Fibroblast of skin of right quadriceps (primary cell): ENCODE results near the gene LYPD6B.

Experiments
- DNase-seq: peaks from one replicate; pipeline ENCODE4 v3.0.0-alpha.2; 2013

LYPD6B gene

GRCh38 chr2:149015501-149015900 lies 23.0 kb upstream of the LYPD6B start:
- DNase-seq: no peak

GRCh38 chr2:149015926-149016563 lies 22.5 kb upstream of the LYPD6B start:
- no peak for DNase-seq

DNA sequence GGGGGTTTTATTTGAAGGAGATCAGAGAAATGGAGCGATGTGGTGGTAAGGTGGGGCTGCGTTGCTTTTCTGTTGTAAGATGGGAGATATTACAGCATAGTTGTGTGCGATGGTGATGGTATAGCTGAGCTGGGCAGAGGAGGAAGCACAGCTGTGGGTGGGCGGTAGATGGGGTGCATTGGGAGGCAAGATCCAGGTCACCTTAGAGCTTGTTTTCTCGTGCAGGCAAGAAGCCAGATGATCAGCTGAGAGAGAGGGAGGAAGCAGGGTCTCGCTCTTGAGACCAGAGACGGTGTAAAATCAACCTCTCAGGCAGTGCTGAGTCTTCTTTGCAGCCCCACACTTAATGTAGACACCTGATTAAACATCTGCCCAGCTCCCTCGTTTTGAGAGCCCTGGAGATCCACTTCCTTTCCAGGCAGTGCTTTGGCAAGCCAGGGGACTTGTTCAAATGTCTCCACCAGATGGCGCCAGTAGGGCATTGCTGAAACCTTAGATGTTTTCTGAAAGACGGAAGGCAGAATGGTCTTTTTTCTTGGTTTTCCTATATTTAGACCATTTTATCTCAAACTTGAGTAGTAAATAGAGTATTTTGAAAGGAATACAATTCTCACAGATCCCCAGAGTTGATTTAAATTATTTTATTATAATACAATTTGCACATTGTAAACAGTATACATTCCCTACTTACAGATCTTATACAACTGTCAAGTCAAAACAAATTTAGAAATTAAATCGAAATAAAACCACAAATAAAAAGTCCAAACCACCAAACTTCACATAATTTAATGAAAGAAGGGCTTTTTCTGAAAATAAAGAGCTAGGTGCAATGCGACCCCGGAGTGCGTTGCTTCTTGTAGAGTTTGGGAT lies 21.1 kb upstream of the LYPD6B start:
- peak; percentile 74 for DNase-seq

GRCh38 chr2:149018981-149019380 lies 19.5 kb upstream of the LYPD6B start:
- no peak for DNase-seq

DNA sequence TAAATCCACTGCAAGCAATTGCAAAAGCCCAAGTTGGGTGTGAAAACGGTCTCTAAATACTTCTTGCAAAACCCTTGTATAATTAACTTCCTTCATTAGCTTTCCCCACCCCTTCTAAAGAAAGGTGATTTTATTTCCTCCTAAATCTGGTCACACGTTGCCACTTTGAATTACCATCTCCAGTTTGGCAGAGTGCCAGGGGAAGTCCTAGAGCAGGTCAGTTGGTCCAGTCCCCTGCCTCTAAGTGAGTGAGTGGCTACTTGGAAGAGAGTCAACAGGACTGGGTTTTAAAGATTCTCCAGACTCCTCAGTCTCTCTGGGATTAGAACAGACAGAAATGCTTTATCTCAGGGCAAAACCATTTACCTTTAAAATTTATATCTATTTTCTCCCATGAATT lies 18.7 kb upstream of the LYPD6B start:
- DNase-seq: no peak

GRCh38 chr2:149020432-149020851 lies 18.1 kb upstream of the LYPD6B start:
- no peak for DNase-seq

DNA sequence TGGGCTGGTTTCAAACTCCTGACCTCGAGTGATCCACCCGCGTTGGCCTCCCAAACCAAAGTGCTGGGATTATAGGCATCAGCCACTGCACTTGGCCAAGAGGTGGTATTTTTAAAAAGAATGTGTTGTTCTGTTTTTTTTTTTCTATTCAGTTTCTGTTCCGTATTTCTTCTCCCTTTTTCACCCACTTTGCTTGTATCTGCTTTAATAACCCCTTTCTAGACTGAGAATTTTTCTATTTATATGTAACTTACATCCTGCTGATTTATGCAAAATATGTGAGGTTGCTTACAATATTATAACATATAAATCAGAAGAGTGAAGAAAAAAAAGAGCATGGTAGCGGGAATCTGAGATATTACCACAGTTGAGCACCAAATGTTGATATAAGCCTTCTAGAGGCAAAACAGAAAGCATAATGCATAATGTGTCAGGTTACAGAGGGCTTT lies 17.2 kb upstream of the LYPD6B start:
- DNase-seq: no peak

DNA sequence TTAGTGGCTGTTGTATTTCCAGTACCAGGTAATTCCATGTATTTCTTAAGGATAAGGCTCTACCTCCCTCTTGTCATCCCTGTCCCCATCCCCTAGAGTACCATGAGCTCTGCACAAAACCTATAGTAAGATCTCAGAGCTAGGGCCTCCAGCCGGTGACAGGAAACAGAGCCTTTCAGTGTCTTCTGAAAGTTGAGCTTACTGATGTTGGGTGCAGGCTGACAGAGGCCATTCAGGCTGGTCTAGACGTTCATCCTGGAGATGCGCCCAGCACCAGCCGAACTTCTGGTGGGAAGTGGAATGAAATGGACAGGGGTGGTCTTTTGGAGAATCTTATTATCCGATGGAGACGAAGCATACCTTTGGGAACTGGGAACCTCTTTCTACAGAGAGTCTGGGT lies 16.7 kb upstream of the LYPD6B start:
- no peak for DNase-seq

GRCh38 chr2:149023091-149023490 lies 15.4 kb upstream of the LYPD6B start:
- no peak for DNase-seq

DNA sequence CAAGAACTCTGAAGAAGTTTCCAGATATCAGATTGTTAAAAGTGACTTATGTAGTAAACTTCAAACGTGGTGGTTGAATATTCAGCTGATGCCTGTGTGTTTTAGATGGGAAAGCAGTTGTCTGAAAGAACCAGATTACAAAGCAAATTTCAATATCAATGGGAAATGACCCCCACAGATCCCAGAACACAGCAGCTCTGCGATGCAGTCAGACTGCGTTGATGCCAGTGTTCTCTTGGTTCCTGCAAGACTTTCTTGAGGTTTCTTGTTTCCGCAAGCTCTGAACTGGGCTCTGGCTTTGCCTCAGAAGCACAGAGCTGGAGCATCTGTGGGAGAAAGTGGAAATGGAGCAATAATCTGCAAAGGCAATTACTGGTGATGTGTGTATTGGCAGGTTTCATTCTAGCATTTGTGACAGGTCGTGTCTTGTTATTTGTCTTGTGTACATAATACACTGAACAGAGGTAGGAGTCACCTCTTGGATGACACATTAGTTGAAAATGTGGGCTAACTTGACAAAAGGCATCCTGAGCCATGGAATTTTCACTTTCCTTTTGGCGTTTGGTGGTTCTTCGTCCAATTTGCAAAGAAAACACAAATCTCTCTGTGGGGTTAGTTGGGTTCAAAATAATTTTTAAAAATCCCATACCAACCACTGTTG lies 10.8 kb upstream of the LYPD6B start:
- no peak for DNase-seq

- DNase-seq: no peak
Measured at GRCh38 chr2:149028377-149028776, 10.1 kb upstream of the LYPD6B start.

- no peak for DNase-seq
Measured at GRCh38 chr2:149028891-149029290, 9.6 kb upstream of the LYPD6B start.

GRCh38 chr2:149029307-149029965 lies 9.1 kb upstream of the LYPD6B start:
- DNase-seq: no peak

GRCh38 chr2:149031396-149031795 lies 7.1 kb upstream of the LYPD6B start:
- no peak for DNase-seq

DNA sequence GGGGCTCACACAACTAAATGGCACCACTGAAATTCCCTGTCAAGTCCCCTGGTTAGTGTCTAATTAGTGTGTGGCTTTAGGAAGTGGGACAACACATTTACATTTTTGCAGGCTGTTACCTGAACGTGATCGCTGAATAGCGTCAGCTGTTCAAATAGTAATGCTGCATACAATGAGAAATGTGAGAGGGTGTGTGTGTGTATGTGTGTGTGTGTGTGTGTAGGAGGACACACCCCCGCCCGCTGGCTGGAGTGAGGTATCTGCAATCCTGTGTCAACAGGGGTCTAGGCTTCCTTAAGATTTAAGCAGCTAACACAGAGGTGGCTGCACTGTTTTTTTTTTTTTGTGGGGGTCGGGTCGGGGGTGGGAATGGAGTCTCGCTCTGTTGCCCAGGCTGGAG lies 4.8 kb upstream of the LYPD6B start:
- DNase-seq: no peak

DNA sequence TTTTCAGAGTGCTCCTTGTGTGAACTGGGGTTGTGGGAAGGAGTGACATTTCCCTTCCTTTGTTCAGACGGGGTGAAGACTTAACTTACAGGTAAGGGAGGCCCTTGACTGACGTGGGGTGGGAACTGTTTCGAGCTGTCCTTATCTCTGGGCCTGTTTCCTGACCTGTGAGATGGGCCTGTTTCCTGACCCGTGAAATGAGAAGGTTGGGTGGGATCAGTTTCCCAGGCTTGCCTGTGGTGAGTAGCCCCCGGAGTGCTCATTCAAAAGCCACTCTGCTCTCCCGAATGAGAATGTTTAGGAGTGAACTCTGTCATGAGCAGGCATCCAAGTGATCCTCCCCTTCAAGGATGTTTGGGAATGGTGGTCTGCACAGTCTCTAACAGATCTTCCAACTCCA lies 4.1 kb upstream of the LYPD6B start:
- DNase-seq: no peak

GRCh38 chr2:149036507-149037293 lies 1.8 kb upstream of the LYPD6B start:
- DNase-seq: no peak

DNA sequence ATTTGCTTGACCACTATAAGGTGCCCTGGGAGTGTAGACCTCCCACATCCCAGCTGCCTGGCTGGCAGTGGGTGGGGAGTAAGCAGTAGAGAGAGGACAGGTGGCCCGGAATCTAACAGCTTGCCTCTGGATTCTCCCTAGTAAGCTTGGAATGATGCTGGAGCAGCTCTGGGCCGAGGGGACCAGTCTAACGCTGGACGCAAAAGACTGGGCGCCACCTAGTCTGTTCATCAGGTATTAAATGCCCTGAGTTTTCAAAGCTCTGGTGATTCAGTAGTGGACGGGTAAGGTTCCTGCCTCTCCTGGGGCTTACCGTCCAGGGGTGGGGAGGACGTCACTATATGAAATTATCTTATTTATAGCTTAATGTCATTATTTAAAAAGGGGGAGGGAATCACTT lies 648 bp upstream of the LYPD6B start:
- no peak for DNase-seq

DNA sequence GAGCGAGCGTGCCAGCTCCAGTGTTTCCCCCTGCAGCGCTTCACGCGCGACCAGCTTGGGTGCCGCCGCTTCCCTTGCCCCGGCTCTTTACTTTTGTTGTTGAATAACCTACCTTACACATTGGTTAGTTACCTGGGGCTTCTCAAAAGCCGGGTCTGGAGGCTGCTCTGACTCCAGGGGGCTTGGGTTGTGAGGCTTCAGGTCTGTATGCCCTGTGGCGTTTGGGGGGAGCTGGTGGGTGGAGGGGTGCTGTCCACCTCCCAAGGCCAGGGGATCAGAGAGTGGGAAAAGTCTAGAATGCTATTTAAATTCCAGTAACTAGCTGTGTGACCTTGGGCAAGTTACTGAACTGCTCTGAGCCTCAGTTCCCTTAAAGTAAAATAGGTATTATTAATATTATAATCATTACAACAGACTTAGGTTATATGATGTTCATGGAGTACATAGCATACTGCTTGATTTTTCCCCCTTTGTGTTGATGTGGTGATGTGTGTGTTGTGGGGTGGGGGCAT lies 770 bp downstream of the LYPD6B start:
- no peak for DNase-seq

GRCh38 chr2:149040451-149040850 lies 2.0 kb downstream of the LYPD6B start:
- DNase-seq: no peak

GRCh38 chr2:149041482-149041881 lies 3.0 kb downstream of the LYPD6B start:
- DNase-seq: no peak

DNA sequence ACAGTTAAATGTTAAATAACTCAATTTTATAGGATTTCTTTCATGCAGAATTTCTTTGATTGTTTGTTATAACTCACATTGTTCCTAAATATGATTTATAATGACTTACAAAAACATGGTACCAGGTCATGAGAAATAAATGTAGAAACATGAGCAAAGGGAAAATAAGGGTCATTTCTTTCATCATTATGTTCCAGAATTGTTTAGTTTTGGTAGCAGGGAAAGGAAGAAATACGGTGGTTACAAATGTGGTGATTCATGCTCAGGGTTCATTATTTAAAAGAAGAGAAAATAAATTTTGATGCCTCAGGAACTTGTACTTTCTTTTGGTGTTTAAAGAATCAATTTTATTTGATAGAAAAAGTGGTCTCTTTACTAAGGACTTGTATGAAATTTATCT lies 4.4 kb downstream of the LYPD6B start:
- DNase-seq: no peak
